Astrocyte (in vitro differentiated cells and primary cell): Measurements from ENCODE around the gene NXPH3.

Experiments used
- EZH2 ChIP-seq: IDR thresholded peaks from 2 replicates; pipeline ENCODE4 v1.6.1; 2012; ENCODE audit warnings: mild to moderate bottlenecking, low read length, inconsistent platforms; ENCODE audit not compliant: insufficient read depth
- TF ChIP-seq, protein P1 (sequence below): IDR thresholded peaks from 2 replicates; pipeline ENCODE4 v1.5.1; 2011; ENCODE audit warnings: low read depth, mild to moderate bottlenecking, inconsistent platforms, low read length, moderate library complexity; ENCODE audit not compliant: insufficient read depth

DNA sequence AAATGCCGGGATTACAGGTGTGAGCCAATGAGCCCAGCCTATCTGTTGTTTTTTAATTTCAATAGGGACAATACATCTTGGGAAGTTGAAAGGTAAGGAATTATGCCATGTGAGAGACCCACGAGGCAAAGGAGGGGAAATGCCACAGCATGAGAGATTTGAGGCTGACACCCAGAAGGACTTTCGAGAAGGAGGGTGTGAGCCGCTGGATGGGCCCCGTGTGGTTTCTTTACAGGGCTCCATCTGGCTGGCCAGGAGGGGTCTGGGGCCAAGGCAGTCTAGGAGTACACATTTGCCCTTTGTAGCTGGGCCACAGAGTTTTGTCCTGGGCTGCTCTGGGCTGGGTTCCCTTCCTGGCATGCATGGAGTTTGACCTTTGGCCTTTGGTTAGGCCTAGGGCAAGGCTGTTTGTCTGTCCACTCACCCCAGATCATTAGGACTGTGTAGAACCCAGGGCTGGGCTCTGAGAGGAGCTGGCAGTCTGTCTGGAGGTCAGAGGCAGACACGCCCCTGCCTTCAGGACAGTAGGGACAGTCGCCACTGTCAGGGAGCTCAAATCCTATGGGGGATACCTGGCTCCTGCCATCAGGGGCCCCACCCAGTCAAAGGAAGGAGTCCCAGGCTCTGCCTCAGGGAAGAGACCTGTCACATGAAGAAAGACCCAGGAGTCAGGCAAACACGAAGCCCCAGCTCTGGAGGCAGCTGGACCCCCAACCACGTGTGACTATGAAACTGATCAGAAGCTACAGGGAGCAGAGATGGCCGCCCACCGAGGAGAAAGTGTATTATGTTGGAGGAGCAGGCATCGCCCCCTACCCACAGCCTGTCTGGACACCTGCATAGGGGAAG, 24.2 kb upstream of the NXPH3 start:
- TF ChIP-seq, protein P1, sequence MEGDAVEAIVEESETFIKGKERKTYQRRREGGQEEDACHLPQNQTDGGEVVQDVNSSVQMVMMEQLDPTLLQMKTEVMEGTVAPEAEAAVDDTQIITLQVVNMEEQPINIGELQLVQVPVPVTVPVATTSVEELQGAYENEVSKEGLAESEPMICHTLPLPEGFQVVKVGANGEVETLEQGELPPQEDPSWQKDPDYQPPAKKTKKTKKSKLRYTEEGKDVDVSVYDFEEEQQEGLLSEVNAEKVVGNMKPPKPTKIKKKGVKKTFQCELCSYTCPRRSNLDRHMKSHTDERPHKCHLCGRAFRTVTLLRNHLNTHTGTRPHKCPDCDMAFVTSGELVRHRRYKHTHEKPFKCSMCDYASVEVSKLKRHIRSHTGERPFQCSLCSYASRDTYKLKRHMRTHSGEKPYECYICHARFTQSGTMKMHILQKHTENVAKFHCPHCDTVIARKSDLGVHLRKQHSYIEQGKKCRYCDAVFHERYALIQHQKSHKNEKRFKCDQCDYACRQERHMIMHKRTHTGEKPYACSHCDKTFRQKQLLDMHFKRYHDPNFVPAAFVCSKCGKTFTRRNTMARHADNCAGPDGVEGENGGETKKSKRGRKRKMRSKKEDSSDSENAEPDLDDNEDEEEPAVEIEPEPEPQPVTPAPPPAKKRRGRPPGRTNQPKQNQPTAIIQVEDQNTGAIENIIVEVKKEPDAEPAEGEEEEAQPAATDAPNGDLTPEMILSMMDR, result no peak
- TF ChIP-seq EZH2, result no peak
